Caco-2 (cell line): ENCODE data around the gene TPRG1L. TPM values are rescaled to one million over a fixed set of nuclear protein-coding genes. Genes with fewer than 3 reads are reported as not detected.

Experiments
- BruUV-seq: library from RNA; stranded (reverse); fragments of 400-500 nt; replicated peaks from 2 replicates; lab custom pipeline; 2021; lab: Mats Ljungman, UMichigan
- CTCF ChIA-PET: fragments of 300-600 bp; sonication (Branson Sonifier 250); formaldehyde crosslinking; loops from one replicate; lab custom pipeline; 2022; ENCODE audit warnings: antibody characterized with exemption; lab: Charles Lee
- POLR2A ChIA-PET: fragments of 300-600 bp; sonication (Branson Sonifier 250); formaldehyde crosslinking; loops from one replicate; lab custom pipeline; 2022; ENCODE audit warnings: antibody characterized with exemption; lab: Charles Lee
- DNase-seq, 2 experiments: peaks; one replicate each; pipeline versions ENCODE4 v3.0.0 to v3.0.0-alpha.2; 2020 to 2022
- H3K27me3 ChIP-seq: replicated peaks from 2 replicates; pipeline ENCODE4 v1.6.0; 2011; ENCODE audit warnings: low read length; ENCODE audit not compliant: control insufficient read depth, insufficient read depth
- H3K36me3 ChIP-seq: 2 replicates; pipeline ENCODE4 v1.5.1; 2011; ENCODE audit warnings: low read length; ENCODE audit not compliant: control insufficient read depth, insufficient read depth
- H3K4me1 ChIP-seq: fragments of 250-450 bp; sonication (Bioruptor Pico); 2 replicates; pipeline ENCODE4 v1.5.1; 2020; ENCODE audit warnings: mild to moderate bottlenecking
- H3K4me3 ChIP-seq: 2 replicates; pipeline ENCODE4 v1.5.1; 2011; ENCODE audit warnings: low read depth, mild to moderate bottlenecking, control low read depth, low read length
- H3K9me3 ChIP-seq: fragments of 250-450 bp; sonication (Bioruptor Pico); 2 replicates; pipeline ENCODE4 v1.5.1; 2020; ENCODE audit warnings: mild to moderate bottlenecking, moderate library complexity
- H3K27ac Mint-ChIP-seq: one replicate; pipeline ENCODE4 v1.8.0; 2022; ENCODE audit warnings: mixed read lengths; ENCODE audit not compliant: unreplicated experiment
- H3K27me3 Mint-ChIP-seq: one replicate; pipeline ENCODE4 v1.8.0; 2022; ENCODE audit warnings: mixed read lengths; ENCODE audit not compliant: insufficient read depth, unreplicated experiment
- H3K36me3 Mint-ChIP-seq: one replicate; pipeline ENCODE4 v1.8.0; 2022; ENCODE audit warnings: mild to moderate bottlenecking, mixed read lengths; ENCODE audit not compliant: insufficient read depth, unreplicated experiment
- H3K4me1 Mint-ChIP-seq: one replicate; pipeline ENCODE4 v1.8.0; 2022; ENCODE audit warnings: low read depth, mixed read lengths; ENCODE audit not compliant: unreplicated experiment
- H3K4me3 Mint-ChIP-seq: one replicate; pipeline ENCODE4 v1.8.0; 2022; ENCODE audit warnings: mild to moderate bottlenecking, moderate library complexity, mixed read lengths; ENCODE audit not compliant: unreplicated experiment
- H3K9me3 Mint-ChIP-seq: one replicate; pipeline ENCODE4 v1.8.0; 2022; ENCODE audit warnings: mixed read lengths; ENCODE audit not compliant: unreplicated experiment
- intact Hi-C: fragments of 100-400 bp; cut with micrococcal nuclease; formaldehyde crosslinking; loops from one replicate; pipeline ENCODE4 v1.10.0; 2022; ENCODE audit not compliant: unreplicated experiment
- total RNA-seq: library from RNA; stranded (reverse); gene quantifications from 2 replicates; pipeline ENCODE4 v1.2.3, GENCODE V29; 2022
- TF ChIP-seq, protein P1 (sequence below), 2 experiments: fragments of 200-600 bp in 1 of 2; IDR thresholded peaks; 1 replicate in 1 of 2; 2 replicates in 1 of 2; pipeline versions ENCODE4 v1.5.1 to v1.8.0; 2011 to 2022; ENCODE audit warnings: antibody characterized with exemption in 1 of 2, control low read depth in 1 of 2, inconsistent platforms in 1 of 2, low read depth in 1 of 2, low read length in 1 of 2, mild to moderate bottlenecking in 1 of 2, moderate library complexity in 1 of 2; ENCODE audit not compliant: insufficient read depth in 1 of 2, severe bottlenecking in 1 of 2, unreplicated experiment in 1 of 2

Gene TPRG1L
- total RNA-seq, 1 experiment from 2014 or later, result 43.9 TPM

DNA sequence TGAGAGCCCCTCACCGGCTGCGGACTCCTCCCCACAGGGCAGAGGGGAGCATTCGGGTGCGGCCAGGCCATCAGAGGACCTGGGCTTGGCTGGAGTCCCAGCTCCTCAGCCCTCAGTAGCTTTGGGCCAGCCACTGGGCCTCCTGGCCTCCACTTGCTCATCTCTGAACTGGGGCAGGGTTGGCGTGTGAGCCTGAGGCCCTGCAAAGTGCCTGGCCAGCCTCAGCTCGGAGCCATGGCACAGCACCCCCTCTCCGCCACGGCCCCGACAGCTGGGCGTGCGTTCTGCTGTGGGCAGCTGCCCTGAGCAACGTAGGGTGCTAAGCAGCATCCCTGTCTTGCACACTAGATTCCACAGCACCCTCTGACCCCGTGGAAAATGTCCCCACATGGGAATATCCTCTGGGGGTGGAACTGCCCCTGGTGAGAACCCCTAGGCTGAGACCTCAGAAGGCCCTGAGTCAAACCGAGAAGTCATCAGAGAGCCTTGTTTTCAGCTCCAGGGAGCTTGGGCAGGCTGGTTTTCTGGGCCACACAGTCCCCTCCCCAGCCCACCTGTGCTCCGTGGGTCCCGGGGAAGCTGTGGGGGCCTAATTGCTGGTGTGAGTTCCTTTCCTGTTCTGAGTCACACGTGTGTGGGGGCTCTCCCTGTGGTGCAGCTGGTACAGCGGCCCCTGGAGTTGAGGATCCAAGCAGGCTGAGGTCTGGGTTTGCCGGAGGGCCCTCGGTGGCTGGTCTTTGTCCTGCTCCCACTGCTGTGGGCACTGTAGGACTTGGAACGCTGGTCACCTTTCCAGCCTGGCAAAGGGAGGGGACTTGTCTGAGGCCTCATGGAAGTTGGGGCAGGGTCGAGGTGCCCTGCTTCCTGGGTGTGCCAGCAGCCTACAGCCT, 52.0 kb downstream of the TPRG1L start:
- H3K9me3 Mint-ChIP-seq, result no peaks in the 10 kb centered on the region
- Histone ChIP-seq H3K36me3 (no peaks in the 10 kb centered on the region), H3K4me1 (peaks cover 7% of the 10 kb centered on the region), H3K9me3 (no peaks in the 10 kb centered on the region), H3K4me3 (no peak overlapping the region), H3K27me3 (no peaks in the 10 kb centered on the region)
- intact Hi-C loops, result no loop called here
- no peaks in the 10 kb centered on the region for H3K36me3 Mint-ChIP-seq
- ChIA-PET POLR2A (no interaction called here), CTCF (no interaction called here)
- no peaks in the 10 kb centered on the region for H3K27me3 Mint-ChIP-seq
- no TSS peak for BruUV-seq
- H3K4me1 Mint-ChIP-seq, result peaks cover 11% of the 10 kb centered on the region
- no peak for DNase-seq
- no peak overlapping the region for H3K4me3 Mint-ChIP-seq
- no peak overlapping the region for H3K27ac Mint-ChIP-seq
- TF ChIP-seq, protein P1, sequence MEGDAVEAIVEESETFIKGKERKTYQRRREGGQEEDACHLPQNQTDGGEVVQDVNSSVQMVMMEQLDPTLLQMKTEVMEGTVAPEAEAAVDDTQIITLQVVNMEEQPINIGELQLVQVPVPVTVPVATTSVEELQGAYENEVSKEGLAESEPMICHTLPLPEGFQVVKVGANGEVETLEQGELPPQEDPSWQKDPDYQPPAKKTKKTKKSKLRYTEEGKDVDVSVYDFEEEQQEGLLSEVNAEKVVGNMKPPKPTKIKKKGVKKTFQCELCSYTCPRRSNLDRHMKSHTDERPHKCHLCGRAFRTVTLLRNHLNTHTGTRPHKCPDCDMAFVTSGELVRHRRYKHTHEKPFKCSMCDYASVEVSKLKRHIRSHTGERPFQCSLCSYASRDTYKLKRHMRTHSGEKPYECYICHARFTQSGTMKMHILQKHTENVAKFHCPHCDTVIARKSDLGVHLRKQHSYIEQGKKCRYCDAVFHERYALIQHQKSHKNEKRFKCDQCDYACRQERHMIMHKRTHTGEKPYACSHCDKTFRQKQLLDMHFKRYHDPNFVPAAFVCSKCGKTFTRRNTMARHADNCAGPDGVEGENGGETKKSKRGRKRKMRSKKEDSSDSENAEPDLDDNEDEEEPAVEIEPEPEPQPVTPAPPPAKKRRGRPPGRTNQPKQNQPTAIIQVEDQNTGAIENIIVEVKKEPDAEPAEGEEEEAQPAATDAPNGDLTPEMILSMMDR (IDR thresholded peaks at IDR 0.05; ENCODE audit: insufficient read depth in 1 of 2, low read depth in 1 of 2, low read length in 1 of 2, severe bottlenecking in 1 of 2, unreplicated experiment in 1 of 2), result no peak

DNA sequence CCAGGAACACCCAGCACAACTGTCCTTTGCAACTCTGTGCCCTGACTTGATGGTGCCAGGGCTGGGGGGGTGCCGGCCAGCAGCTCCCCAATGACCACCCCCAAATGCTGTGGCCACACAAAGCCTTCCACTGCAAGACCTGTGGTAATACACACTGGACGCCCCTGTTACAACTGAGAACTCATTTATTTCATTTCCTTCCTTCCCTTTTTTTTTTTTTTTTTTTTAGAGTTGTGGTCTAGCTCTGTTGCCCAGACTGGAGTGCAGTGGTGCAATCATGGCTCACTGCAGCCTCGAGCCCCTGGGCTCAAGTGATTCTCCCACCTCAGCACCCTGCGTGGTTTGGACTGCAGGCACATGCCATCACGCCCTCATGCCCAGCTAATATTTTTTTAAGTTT, 52.7 kb downstream of the TPRG1L start:
- POLR2A ChIA-PET, result no interaction called here
- no peak overlapping the region for H3K27ac Mint-ChIP-seq
- TF ChIP-seq, protein P1 (IDR thresholded peaks at IDR 0.05; ENCODE audit: insufficient read depth in 1 of 2, low read depth in 1 of 2, low read length in 1 of 2, severe bottlenecking in 1 of 2, unreplicated experiment in 1 of 2), result no peak
- Histone ChIP-seq H3K36me3 (no peaks in the 10 kb centered on the region), H3K4me3 (no peak overlapping the region), H3K9me3 (no peaks in the 10 kb centered on the region), H3K27me3 (no peaks in the 10 kb centered on the region), H3K4me1 (peaks cover 7% of the 10 kb centered on the region)
- BruUV-seq, result no TSS peak
- CTCF ChIA-PET, result interaction anchor here (0.6 kb wide), 1 partner anchor 212 kb away, joined by 4 read pairs; no protein-coding TSS in a partner anchor
- intact Hi-C loops, result no loop called here
- H3K4me3 Mint-ChIP-seq, result no peak overlapping the region
- H3K27me3 Mint-ChIP-seq, result no peaks in the 10 kb centered on the region
- no peaks in the 10 kb centered on the region for H3K9me3 Mint-ChIP-seq
- no peaks in the 10 kb centered on the region for H3K36me3 Mint-ChIP-seq
- DNase-seq, result no peak
- peaks cover 11% of the 10 kb centered on the region for H3K4me1 Mint-ChIP-seq

DNA sequence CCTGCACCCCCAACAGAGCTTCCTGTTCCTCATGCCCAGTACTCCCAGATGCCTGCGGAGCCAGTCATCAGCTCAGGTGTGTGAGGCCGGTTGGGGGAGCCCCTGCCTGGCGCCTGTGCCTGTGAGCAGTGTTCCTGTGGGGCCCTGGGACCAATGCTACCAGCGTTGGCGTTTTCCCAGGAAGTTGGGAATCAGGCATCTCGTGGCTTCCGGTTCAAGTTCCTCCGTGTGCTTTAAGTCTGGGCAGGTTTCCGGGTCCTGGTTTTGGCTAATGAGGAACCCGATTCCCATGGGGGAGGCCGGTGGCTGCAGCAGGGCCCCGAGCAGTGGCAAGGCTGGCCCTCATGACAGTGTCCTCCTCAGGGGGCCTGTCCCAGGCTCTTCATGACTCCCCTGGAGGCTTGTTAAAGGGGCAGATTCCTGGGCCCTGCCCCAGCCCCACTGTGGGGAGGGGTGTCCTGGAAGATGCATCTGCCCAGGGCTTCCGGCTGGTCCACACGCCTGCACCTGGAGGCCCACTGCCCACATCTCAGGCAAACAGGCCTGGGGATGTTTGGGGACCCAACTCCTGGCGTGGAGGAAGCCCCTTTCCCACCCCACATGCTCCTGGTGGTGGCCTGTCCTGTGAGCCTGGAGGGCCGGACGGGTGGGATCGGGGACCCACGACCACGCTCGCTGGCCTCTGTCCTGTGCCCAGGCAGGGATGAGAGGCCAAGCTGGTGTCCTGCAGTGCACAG, 53.7 kb downstream of the TPRG1L start:
- TF ChIP-seq, protein P1 (IDR thresholded peaks at IDR 0.05; ENCODE audit: insufficient read depth in 1 of 2, low read depth in 1 of 2, low read length in 1 of 2, severe bottlenecking in 1 of 2, unreplicated experiment in 1 of 2), result no peak
- ChIA-PET CTCF (no interaction called here), POLR2A (no interaction called here)
- H3K27ac Mint-ChIP-seq, result no peak overlapping the region
- no peak overlapping the region for H3K4me3 Mint-ChIP-seq
- H3K27me3 Mint-ChIP-seq, result no peaks in the 10 kb centered on the region
- no TSS peak for BruUV-seq
- peaks cover 7% of the 10 kb centered on the region for H3K4me1 ChIP-seq
- no peaks in the 10 kb centered on the region for H3K36me3 ChIP-seq
- no peak for DNase-seq
- no peaks in the 10 kb centered on the region for H3K9me3 Mint-ChIP-seq
- H3K9me3 ChIP-seq, result no peaks in the 10 kb centered on the region
- no peak overlapping the region for H3K4me3 ChIP-seq
- H3K27me3 ChIP-seq, result no peaks in the 10 kb centered on the region
- intact Hi-C loops, result no loop called here
- H3K36me3 Mint-ChIP-seq, result no peaks in the 10 kb centered on the region
- H3K4me1 Mint-ChIP-seq, result peaks cover 7% of the 10 kb centered on the region
